ENCODE results near the gene SMYD3.
"Not testable (repeated sequence)": the region's sequence is repeated elsewhere in the genome, so short reads cannot be mapped to it uniquely, and the experiment has no call there.

Gene SMYD3

DNA sequence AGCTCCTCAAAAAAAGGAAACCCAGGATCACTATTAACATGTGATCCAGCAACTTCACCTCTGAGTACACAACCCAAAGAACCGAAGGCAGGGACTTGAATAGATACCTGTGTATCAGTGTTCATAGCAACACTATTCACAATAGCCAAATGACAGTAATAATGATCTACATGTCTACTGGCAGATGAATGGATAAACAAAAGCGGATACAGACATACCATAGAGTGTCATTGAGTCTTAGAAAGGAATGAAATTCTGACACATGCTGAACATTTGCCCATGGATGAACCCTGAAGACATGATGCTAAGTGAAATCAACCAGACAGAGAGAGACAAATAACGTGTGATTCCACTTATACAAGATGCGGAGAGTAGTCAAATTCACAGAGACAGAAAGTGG lies 788.1 kb downstream of the SMYD3 start:
- FAIRE-seq (no peak), DNase-seq (ENCODE audit: insufficient read length, low spot score) (no peak)

DNA sequence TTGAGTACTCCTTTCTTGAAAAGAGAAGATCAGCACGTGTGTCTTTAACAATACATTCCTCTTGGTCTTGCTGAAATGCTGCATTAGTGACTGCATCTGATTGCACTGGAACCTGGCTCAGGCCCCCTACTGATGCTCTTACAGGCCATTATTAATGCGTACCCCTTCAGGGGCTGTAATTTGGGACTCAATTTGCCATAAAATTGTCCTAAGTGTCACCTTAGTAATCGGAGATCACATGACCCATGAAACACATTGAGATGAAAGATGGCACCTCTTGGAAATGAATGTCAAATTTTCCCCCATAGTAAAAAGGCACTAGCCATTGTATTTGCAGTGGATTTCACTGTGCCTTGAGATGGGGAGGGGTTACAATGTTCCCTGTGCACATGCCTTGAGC lies 789.0 kb downstream of the SMYD3 start:
- DNase-seq (ENCODE audit: insufficient read length, low spot score): no peak
- no peak for FAIRE-seq

DNA sequence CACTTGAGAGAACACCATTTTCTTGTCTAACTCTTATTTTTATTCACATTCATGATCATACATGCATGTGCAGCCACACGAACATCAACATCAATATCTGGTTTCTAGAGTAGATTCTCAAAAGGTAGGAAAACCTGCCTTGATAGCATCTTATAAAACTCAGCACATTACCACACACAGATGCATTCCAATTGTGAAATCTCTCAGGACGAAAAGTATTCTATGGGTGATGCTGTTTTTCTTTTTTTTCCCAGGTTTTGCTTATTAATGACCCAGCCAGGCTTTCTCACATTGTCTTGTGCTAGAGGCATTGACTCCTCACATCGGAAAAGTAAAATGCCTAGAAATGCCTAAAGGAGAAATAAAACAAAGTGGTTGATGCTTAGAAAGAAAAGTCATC lies 789.5 kb downstream of the SMYD3 start:
- no peak for DNase-seq (ENCODE audit: insufficient read length, low spot score)
- FAIRE-seq: no peak

DNA sequence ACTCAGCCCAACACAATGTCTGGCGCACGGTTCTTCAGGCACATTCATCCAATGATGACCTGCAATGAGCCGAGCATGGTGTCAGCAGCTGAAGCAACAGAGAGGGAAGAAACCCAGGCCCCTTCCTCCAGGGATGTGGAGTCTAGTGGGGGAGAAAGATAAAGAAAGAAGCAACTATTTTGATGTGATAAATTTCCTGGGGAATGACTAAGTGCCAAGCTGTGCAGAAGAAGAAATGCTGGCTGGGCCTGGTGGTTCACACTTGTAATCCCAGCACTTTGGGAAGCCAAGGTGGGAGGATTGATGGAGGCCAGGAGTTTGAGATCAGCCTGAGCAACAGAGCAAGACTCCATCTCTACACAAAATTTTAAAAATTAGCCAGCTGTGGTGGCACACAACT lies 790.5 kb downstream of the SMYD3 start:
- FAIRE-seq (no peak), DNase-seq (ENCODE audit: insufficient read length, low spot score) (no peak)

DNA sequence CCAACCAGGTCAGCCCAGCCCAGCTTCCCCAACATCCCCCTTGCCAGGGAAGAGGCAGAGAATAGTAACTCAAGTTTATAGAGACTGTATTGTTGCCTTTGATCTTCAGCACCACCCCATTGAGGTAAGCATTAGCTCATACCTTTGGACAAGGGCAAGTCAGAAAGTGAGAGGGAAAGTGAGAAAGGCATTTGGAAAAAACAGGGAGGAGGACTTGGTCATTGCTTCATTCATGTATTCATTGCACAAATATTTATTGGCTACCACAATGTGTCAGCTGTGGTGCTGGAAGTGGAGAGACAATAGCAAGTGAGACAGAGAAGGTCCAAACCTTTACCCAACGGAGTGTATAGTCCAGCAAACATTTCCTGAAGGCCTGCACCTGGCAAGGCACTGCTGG lies 791.1 kb downstream of the SMYD3 start:
- DNase-seq (ENCODE audit: insufficient read length, low spot score) (no peak), FAIRE-seq (no peak)

DNA sequence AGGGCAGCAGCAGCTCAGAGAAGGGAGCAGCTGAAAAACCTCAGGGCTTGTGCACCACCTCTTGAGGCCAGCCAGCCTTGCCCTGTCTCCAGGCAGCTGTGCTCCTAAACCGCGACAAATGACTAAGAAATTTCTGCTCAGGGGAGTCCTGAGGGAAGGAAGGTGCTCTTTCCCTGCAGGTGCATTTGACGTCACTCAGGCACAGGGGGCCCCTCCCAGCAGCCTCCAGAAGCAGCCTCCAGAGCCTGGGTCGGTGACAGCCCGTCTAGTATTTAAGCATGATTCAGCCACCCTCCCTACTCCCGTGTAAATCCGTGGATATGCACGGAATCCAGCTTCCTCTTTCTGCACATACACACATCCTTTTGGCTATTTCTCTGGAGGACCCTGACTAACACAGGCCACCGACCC lies 791.8 kb downstream of the SMYD3 start:
- FAIRE-seq (no peak), DNase-seq (ENCODE audit: insufficient read length, low spot score) (no peak)

DNA sequence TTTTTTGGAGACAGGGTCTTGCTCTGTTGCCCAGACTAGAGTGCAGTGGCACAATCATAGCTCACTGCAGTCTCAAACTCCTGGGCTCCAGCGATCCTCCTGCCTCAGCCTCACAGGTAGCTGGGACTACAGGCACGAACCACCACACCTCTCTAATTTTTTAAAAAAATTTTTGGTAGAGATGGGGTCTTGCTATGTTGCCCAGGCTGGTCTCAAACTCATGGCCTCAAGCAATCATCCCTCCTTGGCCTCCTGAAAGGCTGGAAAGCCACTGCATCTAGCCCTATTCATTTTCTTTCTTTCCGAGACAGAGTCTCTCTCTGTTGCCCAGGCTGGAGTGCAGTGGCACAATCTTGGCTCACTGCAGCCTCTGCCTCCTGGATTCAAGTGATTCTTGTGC lies 793.1 kb downstream of the SMYD3 start:
- not testable (repeated sequence) for FAIRE-seq; DNase-seq (ENCODE audit: insufficient read length, low spot score)

DNA sequence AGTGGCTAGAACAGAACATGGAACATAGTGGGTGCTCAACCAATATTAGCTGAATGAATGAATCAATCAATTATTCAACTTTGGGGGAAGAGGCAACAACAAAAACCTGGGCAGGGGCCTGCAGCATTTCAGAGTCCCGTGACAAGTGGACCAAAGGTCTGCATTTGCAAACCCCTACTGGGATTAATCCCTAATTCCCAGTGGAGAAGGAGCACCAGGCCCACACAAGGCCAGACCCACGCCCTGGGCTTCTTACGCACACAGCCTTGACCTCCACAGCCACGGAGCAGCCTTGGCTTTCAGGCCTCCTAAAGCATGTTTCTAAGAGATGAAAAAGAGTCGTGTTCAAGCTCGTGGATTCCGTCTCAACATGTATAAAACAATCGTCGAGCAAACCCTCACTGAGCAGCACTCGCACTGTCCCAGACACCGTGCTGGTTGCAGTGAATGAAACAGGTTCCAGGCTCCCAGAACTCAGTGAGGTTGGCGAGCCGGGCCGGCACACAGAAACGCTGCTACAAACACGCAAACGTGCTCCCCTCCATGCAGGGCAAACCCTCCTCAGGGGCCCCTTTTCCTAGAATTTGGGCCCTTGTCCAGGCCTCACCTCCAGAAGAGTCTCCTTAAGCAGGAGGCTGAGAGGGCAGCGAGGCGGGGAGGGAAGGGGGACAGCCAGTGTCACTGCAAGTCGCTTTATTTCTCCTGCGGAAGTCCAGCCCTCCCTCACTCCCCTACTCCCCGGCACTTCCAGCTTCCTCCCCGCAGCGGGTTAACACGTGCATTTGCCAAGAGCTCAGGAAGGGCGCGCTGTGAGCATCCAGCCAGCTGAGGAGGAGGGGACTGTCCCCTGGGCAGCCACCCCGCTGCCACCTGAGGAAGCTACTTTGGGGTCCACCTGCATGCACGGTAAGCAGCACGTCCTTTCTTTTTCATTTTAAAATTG lies 795.8 kb downstream of the SMYD3 start:
- DNase-seq (ENCODE audit: insufficient read length, low spot score) (no peak), FAIRE-seq (no peak)

DNA sequence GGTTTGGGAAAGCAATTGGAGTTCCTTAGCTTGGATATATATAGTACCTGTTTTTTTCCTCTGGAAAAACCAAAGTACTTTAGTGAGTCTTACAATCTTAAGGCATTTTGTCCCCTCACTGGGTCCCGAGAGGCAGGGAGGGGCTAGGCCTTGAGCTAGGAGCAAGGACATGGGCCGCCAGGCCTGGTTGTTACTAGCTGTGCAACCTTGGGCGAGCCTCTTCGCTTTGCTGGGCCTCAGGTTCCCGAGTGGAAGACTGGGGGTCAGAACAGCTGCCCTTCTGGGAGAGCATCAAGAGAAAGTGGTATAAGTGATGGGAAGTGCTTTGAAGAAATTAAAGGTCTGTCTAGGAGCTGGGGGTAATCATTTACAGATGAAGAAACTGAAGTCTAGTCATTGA lies 799.1 kb downstream of the SMYD3 start:
- DNase-seq (ENCODE audit: insufficient read length, low spot score): no peak
- FAIRE-seq: no peak

DNA sequence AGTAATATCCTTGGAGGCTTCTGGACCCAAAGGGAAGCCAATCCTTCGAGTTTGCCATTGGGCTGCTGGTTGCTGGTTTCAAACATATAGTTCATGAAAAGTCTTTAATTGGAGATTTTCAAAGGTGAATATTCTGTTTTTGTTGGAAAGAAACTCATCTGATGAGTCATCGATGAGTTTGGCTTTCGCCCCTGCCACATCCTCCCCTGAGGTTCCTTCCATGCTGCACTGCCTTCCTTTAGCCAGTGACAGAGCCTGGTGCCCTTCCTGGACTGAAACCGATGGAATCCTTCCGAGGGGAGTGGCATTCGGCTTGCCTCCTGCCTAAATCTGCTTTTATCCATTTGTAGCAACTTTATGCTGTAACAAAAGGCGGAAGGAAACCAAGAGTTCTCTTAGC lies 802.3 kb downstream of the SMYD3 start:
- DNase-seq (ENCODE audit: insufficient read length, low spot score): no peak
- FAIRE-seq: no peak

DNA sequence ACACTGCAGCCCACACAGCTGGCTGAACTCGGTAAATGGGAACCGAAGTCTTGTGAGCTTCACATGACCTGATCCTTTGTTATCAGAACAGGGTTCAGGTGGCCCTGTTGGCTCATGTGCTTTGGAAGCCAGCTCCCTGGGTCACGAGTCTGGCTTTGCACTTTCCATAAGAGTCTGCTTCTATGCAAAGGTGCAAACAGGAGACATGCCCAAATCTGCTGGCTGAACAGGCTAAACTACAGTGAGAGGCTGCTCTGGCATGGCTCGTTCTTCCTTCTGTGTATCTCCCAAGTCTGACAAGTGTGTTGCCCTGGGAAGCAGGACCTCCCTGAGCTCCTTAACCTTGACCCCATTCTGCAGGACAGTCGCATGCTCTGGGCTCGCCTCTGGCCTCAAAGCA lies 802.7 kb downstream of the SMYD3 start:
- DNase-seq (ENCODE audit: insufficient read length, low spot score) (no peak), FAIRE-seq (no peak)

DNA sequence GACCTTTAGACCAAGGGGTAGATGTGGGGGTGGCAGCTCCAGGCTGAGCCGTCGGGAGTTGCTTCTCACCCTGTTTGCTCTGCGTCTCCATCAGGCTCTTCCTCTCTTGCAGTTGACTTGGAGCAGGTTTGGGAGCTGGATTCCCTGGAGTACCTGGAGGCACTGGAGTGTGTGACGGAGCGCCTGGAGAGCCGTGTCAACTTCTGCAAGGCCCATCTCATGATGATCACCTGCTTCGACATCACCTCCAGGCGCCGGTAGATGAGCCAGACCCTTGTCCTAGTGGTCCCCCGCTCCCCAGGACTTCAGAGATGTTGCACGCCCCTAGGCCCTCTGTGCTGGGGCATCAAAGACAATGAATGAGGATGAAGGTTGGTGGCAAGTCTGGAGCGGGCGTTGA lies 804.7 kb downstream of the SMYD3 start:
- DNase-seq (ENCODE audit: insufficient read length, low spot score) (no peak), FAIRE-seq (no peak)

DNA sequence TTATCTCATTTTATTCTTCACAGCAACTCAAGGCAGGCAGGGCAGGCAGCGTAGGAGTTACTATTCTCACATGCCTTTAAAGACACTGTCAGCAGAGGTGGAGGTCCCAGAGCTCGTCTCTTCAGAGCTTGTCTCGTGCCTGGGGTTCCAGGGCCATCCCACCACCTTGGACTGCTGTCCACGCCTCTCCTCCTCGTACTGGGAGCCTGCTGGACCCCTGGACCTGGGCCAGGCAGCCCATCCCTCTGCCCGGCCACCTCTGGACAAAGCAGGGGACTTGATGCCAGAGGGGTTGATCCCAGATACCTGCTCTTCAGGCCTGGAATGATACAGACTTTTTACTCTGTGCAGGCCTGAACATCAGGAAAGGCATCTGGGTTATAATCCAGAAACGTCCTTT lies 805.4 kb downstream of the SMYD3 start:
- DNase-seq (ENCODE audit: insufficient read length, low spot score) (no peak), FAIRE-seq (no peak)

DNA sequence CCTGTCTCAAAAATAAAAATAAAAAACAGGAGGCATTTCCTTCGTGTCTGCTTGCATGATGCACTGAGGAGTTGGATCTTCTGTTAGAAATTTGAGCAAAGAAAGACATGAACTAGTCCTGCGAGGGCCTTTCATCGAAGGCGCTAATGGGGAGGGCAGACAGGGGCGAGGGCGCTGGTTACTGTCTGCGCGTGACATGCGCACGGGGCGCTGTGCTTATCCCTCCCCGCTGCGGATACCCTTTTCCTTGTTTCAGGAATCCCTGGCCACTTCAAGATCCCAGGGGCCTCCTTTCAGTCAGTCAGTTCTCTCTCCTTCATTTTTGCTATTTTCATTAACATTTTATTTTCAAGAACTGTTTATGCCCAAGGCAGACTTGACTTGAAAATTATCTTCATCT lies 806.4 kb downstream of the SMYD3 start:
- DNase-seq (ENCODE audit: insufficient read length, low spot score) (no peak), FAIRE-seq (no peak)

All from GM19239 (cell line).